Mucosa of descending colon (tissue), 3 donors: ENCODE results near the gene DLG2. TPM values are rescaled to one million over a fixed set of nuclear protein-coding genes. Genes with fewer than 3 reads are reported as not detected.
"Not testable (repeated sequence)": the region's sequence is repeated elsewhere in the genome, so short reads cannot be mapped to it uniquely, and the experiment has no call there.

Source experiments
- ATAC-seq: fragments of 200-7000 bp; cut with Tn5 transposase; one replicate; pipeline ENCODE4 v1.9.1; 2020; ENCODE audit warnings: mild to moderate bottlenecking, moderate library complexity
- DNase-seq, 3 donors: peaks; one replicate each; pipeline ENCODE4 v3.0.0-alpha.2; 2020
- H3K36me3 ChIP-seq: fragments of 200-600 bp; one replicate; pipeline ENCODE4 v1.8.0; 2021; ENCODE audit warnings: low read depth, mild to moderate bottlenecking
- H3K4me1 ChIP-seq: fragments of 200-600 bp; one replicate; pipeline ENCODE4 v1.8.0; 2021; ENCODE audit warnings: low read depth, mild to moderate bottlenecking
- H3K4me3 ChIP-seq: fragments of 200-600 bp; one replicate; pipeline ENCODE4 v1.8.0; 2021; ENCODE audit warnings: mild to moderate bottlenecking
- H3K9me3 ChIP-seq: fragments of 200-600 bp; one replicate; pipeline ENCODE4 v1.8.0; 2021; ENCODE audit warnings: mild to moderate bottlenecking
- intact Hi-C, 2 donors: fragments of 100-400 bp; cut with DNase I in 1 of 2; cut with micrococcal nuclease in 1 of 2; formaldehyde crosslinking; loops; one replicate each; pipeline versions ENCODE4 v1.11.0 to v1.11.1; 2022; cut with DNase I, micrococcal nuclease
- total RNA-seq, 3 donors: library from RNA; stranded (reverse); fragmentation: NEBNext Ultra II Directional in 2 of 3; extraction: Animal tissue kit (Norgen Biotek cat#: 25700) in 2 of 3; gene quantifications; one replicate each; pipeline versions ENCODE4 v1.2.1 to v1.2.4, GENCODE V29; 2021 to 2023
- TF ChIP-seq, protein P1 (sequence below): fragments of 200-600 bp; IDR thresholded peaks from one replicate; pipeline ENCODE4 v1.8.0; 2022; ENCODE audit warnings: antibody characterized with exemption, mild to moderate bottlenecking
- donor health status: DM: no; HTN: no; CAD: no; lungs with moderate emphysema.
- donor health status: DM: no; HTN: no; CAD: no.
- donor health status: DM: no; HTN: yes; CAD: no.

The DLG2 gene
- total RNA-seq, 3 donors from 2014 or later, result 2.1 to 11.1 (median 2.4) TPM

DNA sequence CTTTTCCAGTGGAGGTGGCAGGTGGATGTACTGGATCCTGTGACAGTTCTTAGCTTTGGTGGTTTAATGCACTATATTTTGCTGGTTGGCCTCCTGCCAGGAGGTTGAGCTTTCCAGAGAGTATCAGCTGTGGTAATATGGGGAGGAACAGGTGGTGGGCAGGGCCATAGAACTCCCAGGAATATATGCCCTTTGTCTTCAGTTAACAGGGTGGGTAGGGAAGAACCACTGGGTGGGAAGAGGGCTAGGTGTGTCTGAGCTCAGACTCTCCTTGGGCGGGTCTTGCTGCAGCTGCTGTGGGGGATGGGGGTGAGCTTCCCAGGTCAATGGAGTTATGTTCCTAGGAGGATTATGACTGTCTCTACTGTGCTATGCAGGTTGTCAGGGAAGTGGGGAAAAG is 203.8 kb downstream of the DLG2 start:
- TF ChIP-seq, protein P1, sequence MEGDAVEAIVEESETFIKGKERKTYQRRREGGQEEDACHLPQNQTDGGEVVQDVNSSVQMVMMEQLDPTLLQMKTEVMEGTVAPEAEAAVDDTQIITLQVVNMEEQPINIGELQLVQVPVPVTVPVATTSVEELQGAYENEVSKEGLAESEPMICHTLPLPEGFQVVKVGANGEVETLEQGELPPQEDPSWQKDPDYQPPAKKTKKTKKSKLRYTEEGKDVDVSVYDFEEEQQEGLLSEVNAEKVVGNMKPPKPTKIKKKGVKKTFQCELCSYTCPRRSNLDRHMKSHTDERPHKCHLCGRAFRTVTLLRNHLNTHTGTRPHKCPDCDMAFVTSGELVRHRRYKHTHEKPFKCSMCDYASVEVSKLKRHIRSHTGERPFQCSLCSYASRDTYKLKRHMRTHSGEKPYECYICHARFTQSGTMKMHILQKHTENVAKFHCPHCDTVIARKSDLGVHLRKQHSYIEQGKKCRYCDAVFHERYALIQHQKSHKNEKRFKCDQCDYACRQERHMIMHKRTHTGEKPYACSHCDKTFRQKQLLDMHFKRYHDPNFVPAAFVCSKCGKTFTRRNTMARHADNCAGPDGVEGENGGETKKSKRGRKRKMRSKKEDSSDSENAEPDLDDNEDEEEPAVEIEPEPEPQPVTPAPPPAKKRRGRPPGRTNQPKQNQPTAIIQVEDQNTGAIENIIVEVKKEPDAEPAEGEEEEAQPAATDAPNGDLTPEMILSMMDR, result no peak

DNA sequence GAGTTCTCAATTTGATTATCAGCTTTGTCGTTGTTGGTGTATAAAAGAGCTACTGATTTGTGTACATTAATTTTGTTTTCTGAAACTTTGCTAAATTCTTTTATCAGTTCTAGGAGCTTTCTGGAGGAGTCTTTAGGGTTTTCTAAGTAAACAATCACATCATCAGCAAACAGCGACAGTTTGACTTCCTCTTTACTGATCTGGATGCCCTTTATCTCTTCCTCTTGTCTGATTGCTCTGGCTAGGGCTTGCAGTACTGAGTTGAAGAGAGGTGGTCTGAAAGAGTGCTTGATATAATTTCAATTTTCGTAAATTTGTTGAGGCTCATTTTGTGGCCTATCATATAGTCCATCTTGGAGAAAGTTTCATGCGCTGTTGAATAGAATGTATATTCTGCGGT is 213.0 kb downstream of the DLG2 start:
- DNase-seq (no peak), ATAC-seq (no peak)
- intact Hi-C loops, result no loop called here
- no peaks in the 10 kb centered on the region for H3K36me3 ChIP-seq
- peaks cover 19% of the 10 kb centered on the region for H3K9me3 ChIP-seq
- TF ChIP-seq, protein P1, result no peak
- no peak overlapping the region for H3K4me3 ChIP-seq
- no peaks in the 10 kb centered on the region for H3K4me1 ChIP-seq

More for the DNA sequence above, 203.8 kb downstream of the DLG2 start:
- Histone ChIP-seq H3K4me3 (no peak overlapping the region), H3K4me1 (peaks cover 5% of the 10 kb centered on the region), H3K9me3 (peaks cover 21% of the 10 kb centered on the region), H3K36me3 (no peaks in the 10 kb centered on the region)
- intact Hi-C loops, result no loop called here
- ATAC-seq (peak; percentile 93), DNase-seq (peak; percentile 51 to 81 (median 67))

DNA sequence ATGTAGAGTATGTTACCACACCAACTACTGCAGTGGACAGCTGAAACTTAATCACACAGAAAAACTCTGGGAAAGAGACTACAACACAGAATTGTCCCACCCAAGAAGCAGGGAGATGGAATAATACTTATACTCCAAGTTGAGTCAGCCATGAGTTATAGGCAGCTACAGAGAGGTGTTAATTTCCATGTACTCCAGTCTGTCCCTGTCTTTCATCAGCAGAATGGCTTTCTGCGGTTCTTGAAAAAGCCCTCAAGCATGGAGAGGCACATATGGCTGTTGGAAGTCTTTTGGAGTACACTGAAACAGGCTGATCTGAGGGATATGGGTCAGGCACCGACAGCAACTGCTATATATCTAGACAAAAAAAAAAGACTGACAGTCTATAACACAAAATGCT is 219.5 kb downstream of the DLG2 start:
- Histone ChIP-seq H3K4me1 (no peaks in the 10 kb centered on the region), H3K36me3 (no peaks in the 10 kb centered on the region), H3K9me3 (peaks cover 2% of the 10 kb centered on the region), H3K4me3 (no peak overlapping the region)
- ATAC-seq (no peak), DNase-seq (no peak)
- intact Hi-C loops, result no loop called here
- TF ChIP-seq, protein P1, result no peak

DNA sequence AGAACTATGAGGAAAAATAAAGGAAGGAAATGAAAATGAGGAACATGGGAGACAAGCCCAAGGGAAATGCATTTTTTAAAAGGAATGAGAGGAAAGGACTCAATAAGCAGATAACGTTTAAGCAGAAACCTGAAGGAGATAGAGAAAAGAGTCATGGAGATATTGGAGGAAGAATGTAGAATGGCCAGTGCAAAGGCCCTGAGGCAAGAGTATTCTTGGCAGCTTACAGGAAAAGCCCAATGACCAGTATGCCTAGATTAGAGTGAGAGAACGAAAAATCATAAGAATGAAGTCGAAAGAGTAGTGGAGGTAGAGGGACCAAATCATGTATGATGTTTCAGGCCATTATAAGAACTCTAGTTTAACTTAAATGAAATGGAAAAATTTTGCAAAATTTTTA is 220.3 kb downstream of the DLG2 start:
- H3K4me1 ChIP-seq, result no peaks in the 10 kb centered on the region
- no peaks in the 10 kb centered on the region for H3K36me3 ChIP-seq
- ATAC-seq (no peak), DNase-seq (no peak)
- no peak overlapping the region for H3K4me3 ChIP-seq
- intact Hi-C loops, result no loop called here
- H3K9me3 ChIP-seq, result peaks cover 4% of the 10 kb centered on the region
- TF ChIP-seq, protein P1, result no peak

DNA sequence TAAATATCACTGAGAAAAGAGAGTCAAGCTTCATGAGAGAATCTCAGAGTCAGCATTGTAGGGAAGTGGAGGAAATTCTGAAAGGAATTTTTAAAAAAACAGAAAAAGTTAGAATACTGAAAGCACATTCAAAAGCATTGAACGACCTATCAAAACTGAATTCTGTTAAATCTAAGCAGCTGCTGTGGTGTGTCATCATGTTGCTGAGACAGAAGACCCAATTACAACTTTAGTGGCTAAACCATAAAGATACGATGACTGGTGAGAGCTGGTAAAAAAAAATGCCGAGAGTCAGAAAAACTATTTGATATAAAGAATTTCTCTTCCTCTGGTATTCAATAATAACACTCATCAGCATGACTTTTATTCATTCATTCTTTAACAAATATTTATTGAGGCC is 220.8 kb downstream of the DLG2 start:
- intact Hi-C loops, result no loop called here
- TF ChIP-seq, protein P1, result no peak
- DNase-seq (no peak), ATAC-seq (no peak)
- Histone ChIP-seq H3K36me3 (no peaks in the 10 kb centered on the region), H3K9me3 (peaks cover 4% of the 10 kb centered on the region), H3K4me1 (no peaks in the 10 kb centered on the region), H3K4me3 (no peak overlapping the region)

DNA sequence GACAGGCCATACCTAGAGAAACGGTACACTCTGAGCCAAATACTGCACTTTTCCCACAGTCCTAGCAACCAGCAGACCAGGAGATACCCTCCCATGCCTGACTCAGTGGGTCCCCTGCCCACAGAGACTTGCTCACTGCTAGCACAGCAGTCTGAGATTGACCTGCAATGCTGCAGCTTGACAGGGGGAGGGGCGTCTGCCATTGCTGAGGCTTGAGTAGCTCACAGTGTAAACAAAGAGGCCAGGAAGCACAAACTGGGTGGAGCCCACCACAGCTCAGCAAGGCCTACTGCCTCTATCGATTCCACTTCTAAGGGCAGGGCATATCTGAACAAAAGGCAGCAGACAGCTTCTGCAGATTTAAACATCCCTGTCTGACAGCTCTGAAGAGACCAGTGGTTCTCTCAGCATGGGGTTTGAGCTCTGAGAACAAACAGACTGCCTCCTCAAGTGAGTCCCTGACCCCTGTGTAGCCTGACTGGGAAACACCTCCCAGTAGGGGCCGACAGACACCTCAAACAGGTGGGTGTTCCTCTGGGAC is 231.6 kb downstream of the DLG2 start:
- H3K9me3 ChIP-seq, DNase-seq, ATAC-seq, H3K36me3 ChIP-seq, H3K4me1 ChIP-seq, H3K4me3 ChIP-seq, intact Hi-C loops: not testable (repeated sequence)
